ENCODE results near the gene TRMU. TPM values are rescaled to one million over a fixed set of nuclear protein-coding genes. Genes with fewer than 3 reads are reported as not detected.

TRMU gene
- total and polyA plus RNA-seq, 2 of the 4 experiments (the other 2 are of a cell fraction) = 19.0 to 36.4 TPM

DNA sequence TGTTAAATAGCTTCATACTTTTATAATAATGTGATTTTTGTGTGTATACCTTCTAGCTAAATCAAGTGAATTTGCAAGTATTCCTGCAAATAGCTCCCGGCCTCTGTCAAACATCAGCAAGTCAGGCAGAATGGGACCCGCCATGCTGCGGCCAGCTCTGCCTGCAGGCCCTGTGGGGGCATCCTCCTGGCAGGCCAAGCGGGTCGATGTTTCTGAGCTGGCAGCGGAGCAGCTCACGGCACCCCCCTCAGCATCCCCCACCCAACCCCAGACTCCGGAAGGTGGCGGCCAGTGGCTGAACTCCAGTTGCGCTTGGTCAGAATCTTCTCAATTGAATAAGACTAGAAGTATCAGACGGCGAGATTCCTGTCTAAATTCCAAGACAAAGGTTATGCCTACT is 19.5 kb upstream of the TRMU start:
- ATAC-seq (ENCODE audit: low read depth) = no peak
- H4K8ac ChIP-seq (ENCODE audit: low read depth in 2 of 2, low read length in 2 of 2) = no peak overlapping the region
- no peak overlapping the region for H2AFZ ChIP-seq (replicated peaks; ENCODE audit: low read length, poor library complexity)
- no peak overlapping the region for H2AK5ac ChIP-seq (ENCODE audit: low read depth, low read length)
- H3K4me3 ChIP-seq (ENCODE audit: insufficient read depth, low read depth, low read length) = no peak overlapping the region
- no peak overlapping the region for H3K14ac ChIP-seq (replicated peaks; ENCODE audit: low read depth, low read length)
- no peak overlapping the region for H2BK20ac ChIP-seq (ENCODE audit: low read depth, low read length)
- POLR2A ChIA-PET (ENCODE audit: unreplicated experiment) = no interaction called here
- H3K27me3 ChIP-seq (ENCODE audit: control insufficient read depth, insufficient read depth, low read length) = no peaks in the 10 kb centered on the region
- H3K9ac ChIP-seq (ENCODE audit: low read depth, low read length) = no peak overlapping the region
- H4K91ac ChIP-seq (ENCODE audit: insufficient read depth, low read depth, low read length) = no peak overlapping the region
- H3K9me3 ChIP-seq (ENCODE audit: control insufficient read depth, insufficient read depth, low read length) = no peaks in the 10 kb centered on the region
- no peak overlapping the region for H2BK120ac ChIP-seq (ENCODE audit: low read depth, low read length)
- TF ChIP-seq RAD21 (IDR thresholded peaks at IDR 0.05; ENCODE audit: low read length) (no peak), CHD1 (IDR thresholded peaks at IDR 0.05; ENCODE audit: low read depth, low read length) (no peak), RCOR1 (IDR thresholded peaks at IDR 0.05; ENCODE audit: insufficient replicate concordance, low read length) (no peak), MAZ (IDR thresholded peaks at IDR 0.05; ENCODE audit: borderline replicate concordance, low read depth, low read length) (no peak), BHLHE40 (IDR thresholded peaks at IDR 0.05; ENCODE audit: low read depth, low read length) (no peak), POLR2A (IDR thresholded peaks at IDR 0.05; ENCODE audit: low read depth, low read length) (no peak)
- TF ChIP-seq, protein P1, sequence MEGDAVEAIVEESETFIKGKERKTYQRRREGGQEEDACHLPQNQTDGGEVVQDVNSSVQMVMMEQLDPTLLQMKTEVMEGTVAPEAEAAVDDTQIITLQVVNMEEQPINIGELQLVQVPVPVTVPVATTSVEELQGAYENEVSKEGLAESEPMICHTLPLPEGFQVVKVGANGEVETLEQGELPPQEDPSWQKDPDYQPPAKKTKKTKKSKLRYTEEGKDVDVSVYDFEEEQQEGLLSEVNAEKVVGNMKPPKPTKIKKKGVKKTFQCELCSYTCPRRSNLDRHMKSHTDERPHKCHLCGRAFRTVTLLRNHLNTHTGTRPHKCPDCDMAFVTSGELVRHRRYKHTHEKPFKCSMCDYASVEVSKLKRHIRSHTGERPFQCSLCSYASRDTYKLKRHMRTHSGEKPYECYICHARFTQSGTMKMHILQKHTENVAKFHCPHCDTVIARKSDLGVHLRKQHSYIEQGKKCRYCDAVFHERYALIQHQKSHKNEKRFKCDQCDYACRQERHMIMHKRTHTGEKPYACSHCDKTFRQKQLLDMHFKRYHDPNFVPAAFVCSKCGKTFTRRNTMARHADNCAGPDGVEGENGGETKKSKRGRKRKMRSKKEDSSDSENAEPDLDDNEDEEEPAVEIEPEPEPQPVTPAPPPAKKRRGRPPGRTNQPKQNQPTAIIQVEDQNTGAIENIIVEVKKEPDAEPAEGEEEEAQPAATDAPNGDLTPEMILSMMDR (conservative IDR thresholded peaks at IDR 0.05; ENCODE audit: low read depth, low read length) = no peak
- H3K4ac ChIP-seq (ENCODE audit: low read depth, low read length) = no peak overlapping the region
- H3K79me1 ChIP-seq (ENCODE audit: low read depth in 1 of 2, low read length in 2 of 2) = peaks cover 32 to 37% of the 10 kb centered on the region in 2 experiments
- no TSS peak for BruUV-seq (replicated peaks)
- H2BK15ac ChIP-seq (ENCODE audit: low read depth, low read length) = no peak overlapping the region
- H4K5ac ChIP-seq (ENCODE audit: low read depth, low read length) = no peak overlapping the region
- no peak overlapping the region for H2BK5ac ChIP-seq (ENCODE audit: low read depth, low read length, poor library complexity, severe bottlenecking)
- H3K4me2 ChIP-seq (ENCODE audit: low read depth, low read length) = no peak overlapping the region
- H4K20me1 ChIP-seq (ENCODE audit: insufficient read depth, low read length) = no peaks in the 10 kb centered on the region; the same call in 1 of the 2 replicates
- no peaks in the 10 kb centered on the region for H3K9me1 ChIP-seq (ENCODE audit: insufficient read depth, low read length)
- DNase-seq = no peak
- intact Hi-C loops (cut with micrococcal nuclease) = no loop called here
- H2AK9ac ChIP-seq (replicated peaks; ENCODE audit: low read depth, low read length, poor library complexity) = no peak overlapping the region
- no peak overlapping the region for H3K23ac ChIP-seq (ENCODE audit: low read depth, low read length)
- WGBS, 2 experiments (ENCODE audit: extremely low coverage in 2 of 2, insufficient read length in 1 of 2) = no CpG with 5 or more reads among the region's 12 CpGs
- in situ Hi-C loops (cut with MboI; ENCODE audit: low sequenced_read_pairs) = no loop called here
- CTCF ChIA-PET = interaction anchor here (0.7 to 1.2 kb wide), 3 partner anchors 52 to 195 kb away, joined by 3 to 5 read pairs (median 3); no protein-coding TSS in a partner anchor
- H3K56ac ChIP-seq (ENCODE audit: extremely low read depth, insufficient read depth, low read length) = no peak overlapping the region
- H3K18ac ChIP-seq (ENCODE audit: low read depth, low read length) = no peak overlapping the region
- dilution Hi-C loops (cut with HindIII; ENCODE audit: low sequenced_read_pairs, unreplicated experiment) = no loop called here
- H3K4me1 ChIP-seq (ENCODE audit: control insufficient read depth, insufficient read depth, low read length) = no peaks in the 10 kb centered on the region
- peaks cover 12% of the 10 kb centered on the region for H3K36me3 ChIP-seq (ENCODE audit: control insufficient read depth, insufficient read depth, low read length)
- no peak overlapping the region for H3K27ac ChIP-seq (ENCODE audit: insufficient read depth, low read length)
